CD4-positive, alpha-beta T cell treated with Interleukin-4 for 4 hours (primary cell): ENCODE measurements around the gene TYK2.

Experiments
- DNase-seq: peaks from one replicate; pipeline ENCODE4 v3.0.0-alpha.2; 2020

The TYK2 gene

GRCh38 chr19:10305139-10305806, 75.1 kb downstream of the TYK2 start:
- no peak for DNase-seq
